IMR-90 (cell line): Measurements from ENCODE around the gene BCL11B. TPM values are rescaled to one million over a fixed set of nuclear protein-coding genes. Genes with fewer than 3 reads are reported as not detected.

Experiments
- ATAC-seq: fragments of 200-7000 bp; cut with Tn5 transposase; 2 replicates; pipeline ENCODE4 v1.9.1; 2020; ENCODE audit warnings: low read depth, mild to moderate bottlenecking, moderate library complexity
- BruUV-seq: library from RNA; stranded (reverse); fragments of 400-500 nt; replicated peaks from 2 replicates; lab custom pipeline; 2021; lab: Mats Ljungman, UMichigan
- CTCF ChIA-PET: fragments of 300-600 bp; formaldehyde crosslinking; extraction: SDS; loops from one replicate; lab custom pipeline; 2021; ENCODE audit warnings: antibody characterized with exemption; lab: Yijun Ruan, JAX
- POLR2A ChIA-PET: fragments of 300-600 bp; sonication (Branson Sonifier 250); formaldehyde crosslinking; loops from one replicate; lab custom pipeline; 2022; ENCODE audit warnings: antibody characterized with exemption; ENCODE audit not compliant: unreplicated experiment; lab: Charles Lee
- DNase-seq: peaks from one replicate; pipeline ENCODE4 v3.0.0; 2013
- H2AFZ ChIP-seq: replicated peaks from 2 replicates; pipeline ENCODE3; 2013; ENCODE audit warnings: low read length, mild to moderate bottlenecking; ENCODE audit not compliant: poor library complexity
- H2AK5ac ChIP-seq: 2 replicates; pipeline ENCODE4 v1.6.1; 2013; ENCODE audit warnings: low read depth, low read length, inconsistent platforms
- H2AK9ac ChIP-seq: replicated peaks from 2 replicates; pipeline ENCODE3; 2013; ENCODE audit warnings: mild to moderate bottlenecking, low read depth, low read length, moderate library complexity; ENCODE audit not compliant: poor library complexity
- H2BK120ac ChIP-seq: 2 replicates; pipeline ENCODE4 v1.6.1; 2013; ENCODE audit warnings: low read depth, low read length, inconsistent platforms
- H2BK15ac ChIP-seq: 3 replicates; pipeline ENCODE4 v1.6.1; 2013; ENCODE audit warnings: low read depth, low read length, inconsistent platforms
- H2BK20ac ChIP-seq: 2 replicates; pipeline ENCODE4 v1.6.1; 2013; ENCODE audit warnings: low read depth, mild to moderate bottlenecking, inconsistent platforms, low read length, moderate library complexity
- H2BK5ac ChIP-seq: 2 replicates; pipeline ENCODE4 v1.6.1; 2013; ENCODE audit warnings: mild to moderate bottlenecking, low read depth, low read length, inconsistent platforms; ENCODE audit not compliant: poor library complexity, severe bottlenecking
- H3K14ac ChIP-seq: replicated peaks from 2 replicates; pipeline ENCODE4 v1.6.1; 2013; ENCODE audit warnings: low read depth, low read length, inconsistent platforms
- H3K18ac ChIP-seq: 2 replicates; pipeline ENCODE4 v1.6.1; 2013; ENCODE audit warnings: low read depth, low read length, control low read depth
- H3K23ac ChIP-seq: 2 replicates; pipeline ENCODE4 v1.6.1; 2013; ENCODE audit warnings: low read depth, low read length, inconsistent platforms
- H3K27ac ChIP-seq: 2 replicates; pipeline ENCODE4 v1.5.1; 2013; ENCODE audit warnings: mild to moderate bottlenecking, control low read depth, low read length; ENCODE audit not compliant: insufficient read depth
- H3K27me3 ChIP-seq: 2 replicates; pipeline ENCODE4 v1.6.1; 2013; ENCODE audit warnings: low read length; ENCODE audit not compliant: control insufficient read depth, insufficient read depth
- H3K36me3 ChIP-seq: 2 replicates; pipeline ENCODE4 v1.6.1; 2013; ENCODE audit warnings: low read length, mixed read lengths; ENCODE audit not compliant: control insufficient read depth, insufficient read depth
- H3K4ac ChIP-seq: 2 replicates; pipeline ENCODE4 v1.6.1; 2013; ENCODE audit warnings: low read depth, low read length, inconsistent platforms
- H3K4me1 ChIP-seq: 2 replicates; pipeline ENCODE4 v1.6.1; 2013; ENCODE audit warnings: low read length, mixed read lengths; ENCODE audit not compliant: control insufficient read depth, insufficient read depth
- H3K4me2 ChIP-seq: 2 replicates; pipeline ENCODE4 v1.6.1; 2013; ENCODE audit warnings: low read depth, mild to moderate bottlenecking, control low read depth, low read length, moderate library complexity
- H3K4me3 ChIP-seq: 2 replicates; pipeline ENCODE4 v1.5.1; 2013; ENCODE audit warnings: low read depth, mild to moderate bottlenecking, control low read depth, low read length, moderate library complexity; ENCODE audit not compliant: insufficient read depth
- H3K56ac ChIP-seq: 2 replicates; pipeline ENCODE4 v1.6.1; 2013; ENCODE audit warnings: low read length, inconsistent platforms; ENCODE audit not compliant: insufficient read depth; ENCODE audit errors: extremely low read depth
- H3K79me1 ChIP-seq, 2 experiments: 2 replicates each; pipeline ENCODE4 v1.6.1; 2013; ENCODE audit warnings: low read length in 2 of 2, inconsistent platforms in 1 of 2, low read depth in 1 of 2
- H3K9ac ChIP-seq: 2 replicates; pipeline ENCODE4 v1.6.1; 2013; ENCODE audit warnings: low read depth, low read length, control low read depth
- H3K9me1 ChIP-seq: 2 replicates; pipeline ENCODE4 v1.6.1; 2013; ENCODE audit warnings: low read length, inconsistent platforms; ENCODE audit not compliant: insufficient read depth
- H3K9me3 ChIP-seq: 2 replicates; pipeline ENCODE4 v1.6.1; 2013; ENCODE audit warnings: low read length; ENCODE audit not compliant: control insufficient read depth, insufficient read depth
- H4K20me1 ChIP-seq: 2 replicates; pipeline ENCODE4 v1.6.1; 2013; ENCODE audit warnings: low read length, inconsistent platforms; ENCODE audit not compliant: insufficient read depth
- H4K5ac ChIP-seq: 2 replicates; pipeline ENCODE4 v1.6.1; 2013; ENCODE audit warnings: mild to moderate bottlenecking, low read depth, low read length, control low read depth
- H4K8ac ChIP-seq, 2 experiments: 2 replicates each; pipeline ENCODE4 v1.6.1; 2013; ENCODE audit warnings: low read depth in 2 of 2, low read length in 2 of 2, control low read depth in 1 of 2, inconsistent platforms in 1 of 2
- H4K91ac ChIP-seq: 2 replicates; pipeline ENCODE4 v1.6.1; 2013; ENCODE audit warnings: low read depth, low read length, inconsistent platforms; ENCODE audit not compliant: insufficient read depth
- BHLHE40 ChIP-seq: fragments of 150-350 bp; IDR thresholded peaks from 2 replicates; pipeline ENCODE4 v1.6.1; 2016; ENCODE audit warnings: mild to moderate bottlenecking, low read depth, low read length
- CEBPB ChIP-seq: IDR thresholded peaks from 2 replicates; pipeline ENCODE4 v1.6.1; 2012; ENCODE audit warnings: low read depth, low read length, improper control_type of control experiment
- CHD1 ChIP-seq: IDR thresholded peaks from 2 replicates; pipeline ENCODE4 v1.6.1; 2012; ENCODE audit warnings: low read depth, low read length, improper control_type of control experiment
- CTCF ChIP-seq: conservative IDR thresholded peaks from 2 replicates; pipeline ENCODE4 v1.5.1; 2012; ENCODE audit warnings: mild to moderate bottlenecking, low read depth, low read length, improper control_type of control experiment
- FOS ChIP-seq: fragments of 150-350 bp; IDR thresholded peaks from 2 replicates; pipeline ENCODE4 v1.6.1; 2016; ENCODE audit warnings: low read depth, low read length
- MXI1 ChIP-seq: IDR thresholded peaks from 2 replicates; pipeline ENCODE4 v1.6.1; 2012; ENCODE audit warnings: low read depth, mild to moderate bottlenecking, low read length, moderate library complexity, borderline replicate concordance
- NFE2L2 ChIP-seq: fragments of 150-350 bp; IDR thresholded peaks from 2 replicates; pipeline ENCODE4 v1.6.1; 2016; ENCODE audit warnings: low read depth, mild to moderate bottlenecking, low read length
- RAD21 ChIP-seq: IDR thresholded peaks from 2 replicates; pipeline ENCODE4 v1.6.1; 2012; ENCODE audit warnings: low read length, improper control_type of control experiment
- RCOR1 ChIP-seq: IDR thresholded peaks from 2 replicates; pipeline ENCODE4 v1.6.1; 2012; ENCODE audit warnings: mild to moderate bottlenecking, low read length, improper control_type of control experiment; ENCODE audit not compliant: insufficient replicate concordance
- RFX5 ChIP-seq: IDR thresholded peaks from 2 replicates; pipeline ENCODE4 v1.8.0; 2012; ENCODE audit warnings: low read depth, mild to moderate bottlenecking, low read length, moderate library complexity
- SMC3 ChIP-seq: fragments of 150-350 bp; IDR thresholded peaks from 2 replicates; pipeline ENCODE4 v1.6.1; 2016; ENCODE audit warnings: low read depth, mild to moderate bottlenecking, antibody characterized with exemption, low read length, moderate library complexity
- USF2 ChIP-seq: fragments of 150-350 bp; IDR thresholded peaks from 2 replicates; pipeline ENCODE4 v1.6.1; 2017; ENCODE audit warnings: mild to moderate bottlenecking, antibody characterized with exemption, low read length, low read depth
- WGBS, 2 experiments: methylation state at CpG; one replicate each; pipeline versions ENCODE4 v1.1.5 to v1.1.7; 2013; ENCODE audit warnings: missing lambda C conversion rate in 2 of 2; ENCODE audit not compliant: insufficient read length in 1 of 2; ENCODE audit errors: extremely low coverage in 2 of 2; 5-methylcytosine and 5-hydroxymethylcytosine counted together
- dilution Hi-C: fragments of 300-500 bp; cut with HindIII; formaldehyde crosslinking; loops from one replicate; pipeline ENCODE4 v1.14.3; 2018; ENCODE audit warnings: low sequenced_read_pairs; ENCODE audit not compliant: unreplicated experiment
- in situ Hi-C: fragments of 300-500 bp; cut with MboI; formaldehyde crosslinking; loops from 3 replicates; pipeline ENCODE4 v1.14.3; 2019; ENCODE audit warnings: low sequenced_read_pairs, inconsistent platforms, mixed read lengths
- intact Hi-C: fragments of 100-400 bp; cut with micrococcal nuclease; formaldehyde crosslinking; loops from 2 replicates; pipeline ENCODE4 v1.10.0; 2022
- polyA plus RNA-seq, 3 experiments: library from polyadenylated mRNA; depleted of rRNA; stranded (reverse); fragments of >200 nt; gene quantifications; 2 replicates each; pipeline ENCODE4 v1.2.3, GENCODE V29; 2012; ENCODE audit warnings: low replicate concordance in 1 of 3
- total RNA-seq: library from RNA; depleted of rRNA; stranded (reverse); fragments of >200 nt; gene quantifications from 2 replicates; pipeline ENCODE4 v1.2.3, GENCODE V29; 2012

BCL11B gene
- total and polyA plus RNA-seq, 2 of the 4 experiments (the other 2 are of a cell fraction): under 0.01 TPM; not detected in 1

- Histone ChIP-seq H3K4me1 (no peaks in the 10 kb centered on the region), H2BK120ac (no peak overlapping the region), H2AFZ (no peak overlapping the region), H3K4me3 (no peak overlapping the region), H3K23ac (no peak overlapping the region), H2BK5ac (no peak overlapping the region), H4K91ac (no peak overlapping the region), H3K18ac (no peak overlapping the region), H3K36me3 (no peaks in the 10 kb centered on the region), H4K20me1 (no peaks in the 10 kb centered on the region), H2AK9ac (no peak overlapping the region), H4K8ac (no peak overlapping the region), H3K9ac (no peak overlapping the region), H3K4me2 (no peak overlapping the region), H3K27ac (no peak overlapping the region), H3K56ac (no peak overlapping the region), H3K9me1 (no peaks in the 10 kb centered on the region), H3K14ac (no peak overlapping the region), H4K5ac (no peak overlapping the region), H2BK15ac (no peak overlapping the region), H3K4ac (no peak overlapping the region), H2AK5ac (no peak overlapping the region), H3K9me3 (no peaks in the 10 kb centered on the region), H2BK20ac (no peak overlapping the region), H3K79me1 (no peaks in the 10 kb centered on the region), H3K27me3 (peaks cover 8% of the 10 kb centered on the region)
- 83% methylated on average over 3 of the region's 15 CpGs; no CpG with 5 or more reads in 1 of the 2 experiments for WGBS, 2 experiments
- DNase-seq (no peak), ATAC-seq (no peak)
- TF ChIP-seq SMC3 (no peak), RCOR1 (no peak), CHD1 (no peak), CTCF (no peak), FOS (no peak), BHLHE40 (no peak), NFE2L2 (no peak), MXI1 (no peak), RAD21 (no peak), RFX5 (no peak), USF2 (no peak), CEBPB (no peak)
- in situ Hi-C loops: no loop called here
- no TSS peak for BruUV-seq
- intact Hi-C loops: no loop called here
- dilution Hi-C loops: no loop called here
- CTCF ChIA-PET: no interaction called here
- POLR2A ChIA-PET: no interaction called here
These were observed 26.9 kb downstream of the BCL11B start for GRCh38 chr14:99244941-99245563.
